SK-N-SH (cell line): ENCODE measurements around the gene GNB5.

Experiments
- CTCF ChIP-seq: fragments of 200-600 bp; sonication (generic); IDR thresholded peaks from 2 replicates; pipeline ENCODE4 v1.6.1; 2017; ENCODE audit warnings: antibody characterized with exemption, mild to moderate bottlenecking, moderate library complexity
- EP300 ChIP-seq, 2 experiments: IDR thresholded peaks; 2 replicates each; pipeline versions ENCODE4 v1.4.0 to v1.6.1; 2012; ENCODE audit warnings: borderline replicate concordance in 1 of 2, low read depth in 1 of 2, low read length in 1 of 2
- EZH2phosphoT487 ChIP-seq: fragments of 200-600 bp; sonication (generic); IDR thresholded peaks from 2 replicates; pipeline ENCODE4 v1.6.1; 2017; ENCODE audit warnings: low read depth, mixed run types, mild to moderate bottlenecking, antibody characterized with exemption, moderate library complexity, borderline replicate concordance
- MEF2A ChIP-seq: IDR thresholded peaks from 2 replicates; pipeline ENCODE4 v1.4.0; 2012; ENCODE audit warnings: low read depth, borderline replicate concordance
- SIN3A ChIP-seq: IDR thresholded peaks from 2 replicates; pipeline ENCODE4 v1.6.1; 2012; ENCODE audit warnings: low read depth, mild to moderate bottlenecking, low read length, moderate library complexity, borderline replicate concordance
- SMC3 ChIP-seq: IDR thresholded peaks from 2 replicates; pipeline ENCODE4 v1.6.1; 2012; ENCODE audit warnings: low read depth, low read length, improper control_type of control experiment
- TAF1 ChIP-seq: IDR thresholded peaks from 2 replicates; pipeline ENCODE4 v1.6.1; 2012; ENCODE audit warnings: low read depth, mild to moderate bottlenecking, low read length, moderate library complexity, borderline replicate concordance
- TCF12 ChIP-seq: IDR thresholded peaks from 2 replicates; pipeline ENCODE4 v1.4.0; 2012
- USF2 ChIP-seq: fragments of 150-350 bp; IDR thresholded peaks from 2 replicates; pipeline ENCODE4 v1.6.1; 2017; ENCODE audit warnings: antibody characterized with exemption, low read length, low read depth, borderline replicate concordance

- no peak for TF ChIP-seq EZH2phosphoT487
- no peak for TF ChIP-seq CTCF
- no peak for TF ChIP-seq SMC3
- no peak for TF ChIP-seq USF2
- no peak for TF ChIP-seq TAF1
- TF ChIP-seq EP300 (IDR thresholded peaks at IDR 0.05; ENCODE audit: borderline replicate concordance in 1 of 2, low read depth in 1 of 2, low read length in 1 of 2), result no peak
- no peak for TF ChIP-seq MEF2A
- no peak for TF ChIP-seq TCF12
- TF ChIP-seq SIN3A, result no peak
Measured at GRCh38 chr15:52240166-52240565, 49.0 kb upstream of the GNB5 start.
